ENCODE data around the gene NFIA. TPM values are rescaled to one million over a fixed set of nuclear protein-coding genes. Genes with fewer than 3 reads are reported as not detected.

NFIA gene
- total RNA-seq, 1 experiment from 2014 or later = 0.35 TPM

GRCh38 chr1:61387829-61388228, 305.5 kb downstream of the NFIA start:
- no peak overlapping the region for H3K23ac ChIP-seq (ENCODE audit: insufficient read length, low read depth, low read length)
- H2BK120ac ChIP-seq (ENCODE audit: low read depth, low read length, poor library complexity, severe bottlenecking) = no peak overlapping the region

More at GRCh38 chr1:61387829-61388228, 305.5 kb downstream of the NFIA start:
- no peak overlapping the region for H2AFZ ChIP-seq (ENCODE audit: low read length)
- H3K36me3 Mint-ChIP-seq (ENCODE audit: insufficient read depth in 1 of 3, low read depth in 3 of 3) = peaks cover 0 to 2% (median 0%) of the 10 kb centered on the region in 3 experiments; a peak in 1 of 7 replicates
- no peak overlapping the region for H3T11ph ChIP-seq (ENCODE audit: low read length)
- H3K27me3 Mint-ChIP-seq (ENCODE audit: low read depth) = peaks cover 44% of the 10 kb centered on the region
- no peak overlapping the region for H4K91ac ChIP-seq (ENCODE audit: insufficient read length, low read depth, low read length)
- no peak overlapping the region for H2BK20ac ChIP-seq (ENCODE audit: low read depth, low read length, poor library complexity, severe bottlenecking)
- no peak overlapping the region for H3K14ac ChIP-seq (ENCODE audit: insufficient read depth, low read length)
- H3K9me3 Mint-ChIP-seq = peaks cover 2 to 13% of the 10 kb centered on the region in 2 experiments; a peak in 4 of 5 replicates
- H3K4me1 Mint-ChIP-seq = peaks cover 16 to 28% of the 10 kb centered on the region in 2 experiments
- H3K27ac Mint-ChIP-seq = no peak overlapping the region
- no peaks in the 10 kb centered on the region for H3K23me2 ChIP-seq (ENCODE audit: insufficient read length, low read depth, low read length, poor library complexity, severe bottlenecking)
- no peaks in the 10 kb centered on the region for H3K9me3 ChIP-seq (ENCODE audit: control insufficient read depth, low read depth, low read length)
- no peak overlapping the region for H3K9ac ChIP-seq (ENCODE audit: extremely low read depth, insufficient read length, low read length)
- H2BK12ac ChIP-seq (ENCODE audit: insufficient read length, low read depth, low read length) = no peak overlapping the region
- no peak for DNase-seq
- no peak overlapping the region for H3K18ac ChIP-seq (ENCODE audit: insufficient read length, low read depth, low read length)
- H3K79me2 ChIP-seq (ENCODE audit: insufficient read depth, low read length) = no peaks in the 10 kb centered on the region
- no peak overlapping the region for H3K56ac ChIP-seq (ENCODE audit: insufficient read length, low read depth, low read length)
- H3K4ac ChIP-seq (ENCODE audit: low read depth, low read length) = no peak overlapping the region
- no peak overlapping the region for H4K5ac ChIP-seq (ENCODE audit: insufficient read length, low read depth, low read length)
- H3K4me3 Mint-ChIP-seq = no peak overlapping the region
- no peaks in the 10 kb centered on the region for H3K4me1 ChIP-seq (ENCODE audit: insufficient read depth, low read length)
- no peak for TF ChIP-seq CTCF (conservative IDR thresholded peaks at IDR 0.05)
- no peak overlapping the region for H2BK15ac ChIP-seq (ENCODE audit: low read depth, low read length)
- H3K79me1 ChIP-seq (ENCODE audit: insufficient read depth, low read depth, low read length, poor library complexity, severe bottlenecking) = no peaks in the 10 kb centered on the region
- no peaks in the 10 kb centered on the region for H3K27me3 ChIP-seq (ENCODE audit: insufficient read depth, low read length)
- peaks cover 2% of the 10 kb centered on the region for H4K20me1 ChIP-seq (ENCODE audit: control insufficient read depth, insufficient read depth, insufficient read length)
- H4K8ac ChIP-seq (replicated peaks; ENCODE audit: insufficient read length, low read depth, low read length) = no peak overlapping the region
- no peak overlapping the region for H3K4me2 ChIP-seq (ENCODE audit: insufficient read depth, insufficient read length, low read length)
- no peak overlapping the region for H3K27ac ChIP-seq (ENCODE audit: insufficient read length, low read depth, low read length)
- WGBS (ENCODE audit: extremely low coverage, insufficient read length, low lambda C conversion rate) = no CpG with 5 or more reads among the region's 3 CpGs
- H2AK5ac ChIP-seq (ENCODE audit: insufficient read length, low read length) = no peak overlapping the region
- H2BK5ac ChIP-seq (ENCODE audit: insufficient read length, low read length) = no peak overlapping the region

Measured in H9 (cell line).